GM18519 (cell line): ENCODE results near the gene TLR6.
"Not testable (repeated sequence)": the region's sequence is repeated elsewhere in the genome, so short reads cannot be mapped to it uniquely, and the experiment has no call there.

Source experiments
- ATAC-seq: cut with Tn5 transposase; IDR thresholded peaks from one replicate; pipeline ENCODE4 v1.9.1; 2021; ENCODE audit warnings: mild to moderate bottlenecking, moderate library complexity; ENCODE audit not compliant: unreplicated experiment, low FRiP score

TLR6 gene

DNA sequence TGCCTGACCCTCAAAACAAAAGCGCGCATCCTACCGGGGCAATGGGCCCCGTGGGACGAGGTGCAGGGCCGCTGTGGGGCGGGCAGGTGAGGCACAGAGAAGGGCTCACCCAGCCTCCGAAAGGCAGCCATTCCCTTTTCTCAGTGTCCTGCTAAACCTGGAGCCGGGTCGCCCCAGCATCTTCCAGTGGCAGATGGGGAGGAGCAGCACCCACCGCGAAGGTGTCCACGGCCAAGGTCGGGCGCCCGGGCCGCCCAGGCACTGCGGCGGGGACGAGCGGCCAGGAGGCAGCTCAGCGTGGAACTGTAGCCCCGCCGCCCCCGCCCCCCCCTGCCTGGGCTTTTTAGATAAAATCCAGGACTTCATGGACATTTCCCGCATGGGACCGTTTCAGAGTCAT, 32.9 kb downstream of the TLR6 start:
- ATAC-seq, result no peak

DNA sequence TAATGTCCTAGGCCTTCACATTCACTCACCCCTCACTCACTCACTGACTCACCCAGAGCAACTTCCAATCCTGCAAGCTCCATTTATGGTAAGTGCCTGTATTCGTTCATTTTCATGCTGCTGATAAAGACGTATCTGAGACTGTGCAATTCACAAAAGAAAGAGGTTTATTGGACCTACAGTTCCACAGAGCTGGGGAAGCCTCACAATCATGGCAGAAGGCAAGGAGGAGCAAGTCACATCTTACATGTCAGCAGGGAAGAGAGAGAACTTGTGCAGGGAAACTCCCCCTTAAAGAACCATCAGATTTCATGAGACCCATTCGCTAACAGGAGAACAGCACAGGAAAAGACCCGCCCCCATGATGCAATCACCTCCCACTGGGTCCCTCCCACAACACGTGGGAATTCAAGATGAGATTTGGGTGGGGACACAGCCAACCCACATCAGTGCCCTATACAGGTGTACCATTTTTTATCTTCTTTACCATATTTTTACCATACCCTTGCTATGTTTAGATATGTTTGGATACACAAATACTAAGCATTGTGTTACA, 33.8 kb downstream of the TLR6 start:
- ATAC-seq, result no peak

DNA sequence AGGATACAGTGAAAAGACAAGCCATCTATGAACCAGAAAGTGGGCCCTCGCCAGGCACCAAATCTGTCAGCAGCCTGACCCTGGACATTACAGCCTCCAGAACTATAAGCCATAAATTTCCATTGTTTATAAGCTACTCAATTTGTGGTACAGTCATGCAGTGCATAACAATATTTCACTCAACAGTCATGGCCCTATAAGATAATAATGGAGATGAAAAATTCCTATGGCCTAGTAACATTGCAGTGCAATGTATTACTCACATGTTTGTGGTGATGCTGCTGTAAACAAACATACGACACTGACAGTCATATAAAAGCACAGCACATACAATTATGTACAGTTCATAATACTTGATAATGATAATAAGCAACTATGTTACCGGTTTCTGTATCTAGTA, 34.9 kb downstream of the TLR6 start:
- no peak for ATAC-seq

DNA sequence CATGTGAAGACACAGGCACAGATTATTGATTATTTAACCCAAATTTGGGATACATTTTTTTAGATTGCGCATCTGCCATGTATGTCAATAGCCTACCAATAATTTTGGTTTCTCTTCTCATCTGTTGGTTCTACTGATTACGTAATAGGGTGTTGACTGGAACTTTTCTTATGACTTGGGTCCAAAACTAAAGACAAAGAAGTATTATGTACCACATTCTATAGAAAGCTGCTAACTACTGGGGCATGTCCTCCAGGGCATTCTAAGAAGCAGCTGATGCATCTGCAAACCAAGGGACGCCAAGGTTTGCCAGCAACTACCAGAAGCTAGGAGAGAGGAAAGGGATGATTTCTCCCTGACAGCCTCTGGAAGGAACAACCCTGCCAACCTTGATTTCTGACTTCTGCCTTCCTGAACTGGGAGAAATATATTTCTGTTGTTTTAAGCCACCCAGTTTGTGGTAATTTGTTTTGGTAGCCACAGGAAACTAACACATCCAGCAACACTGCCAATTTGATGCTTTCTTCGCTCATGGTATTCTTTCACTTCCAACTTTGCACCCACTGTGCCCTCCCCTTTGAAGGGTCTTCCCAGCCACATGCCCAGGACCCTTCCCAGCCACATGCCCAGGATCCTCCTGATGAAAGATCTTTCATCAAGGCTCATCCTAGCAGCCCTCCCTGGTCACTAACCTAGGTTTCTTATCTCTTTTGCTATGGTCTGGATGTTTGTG, 36.1 kb downstream of the TLR6 start:
- ATAC-seq, result peak; percentile 40

DNA sequence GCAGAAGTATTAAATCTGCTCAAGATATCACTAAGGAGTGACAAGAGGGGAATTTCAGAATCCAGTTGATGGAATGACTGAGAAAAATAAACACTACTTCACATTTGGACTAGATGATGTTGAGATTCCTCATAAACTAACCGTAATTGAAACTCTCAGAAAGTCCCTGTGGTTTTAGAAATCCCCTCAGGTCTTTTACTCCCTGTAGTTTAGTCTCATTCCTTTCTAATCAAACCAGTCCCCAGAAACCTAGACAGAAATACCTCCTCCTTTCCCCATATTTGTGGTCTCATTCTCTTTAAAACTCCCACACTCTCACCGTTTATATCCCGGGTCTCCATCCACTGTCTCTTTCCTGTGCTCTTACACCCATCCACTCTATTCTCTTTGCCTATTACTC, 37.0 kb downstream of the TLR6 start:
- ATAC-seq, result no peak

DNA sequence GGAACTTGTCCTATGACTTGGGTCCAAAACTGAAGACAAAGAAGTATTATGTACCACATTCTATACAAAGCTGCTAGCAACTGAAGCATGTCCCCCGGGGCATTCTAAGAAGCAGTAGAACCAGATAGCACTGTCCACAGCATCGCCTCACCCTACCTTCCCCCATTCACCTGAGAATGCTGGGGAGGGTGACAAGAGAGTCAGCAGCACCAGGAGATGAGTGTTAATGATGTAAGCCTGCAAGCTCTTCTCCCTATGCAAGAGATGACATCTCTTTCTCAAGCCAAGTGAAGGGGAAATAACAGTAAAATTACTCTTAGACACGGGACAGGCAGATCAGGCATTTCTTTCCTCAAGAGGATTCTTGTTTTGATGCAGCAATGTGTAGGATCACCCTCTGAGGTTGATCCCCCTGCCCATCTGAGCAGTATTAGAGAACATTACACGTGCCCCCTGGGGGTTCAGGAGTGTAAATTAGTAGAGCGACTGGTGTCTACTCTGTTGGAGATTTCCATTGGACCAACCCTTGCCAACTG, 38.1 kb downstream of the TLR6 start:
- peak; percentile 36 for ATAC-seq

DNA sequence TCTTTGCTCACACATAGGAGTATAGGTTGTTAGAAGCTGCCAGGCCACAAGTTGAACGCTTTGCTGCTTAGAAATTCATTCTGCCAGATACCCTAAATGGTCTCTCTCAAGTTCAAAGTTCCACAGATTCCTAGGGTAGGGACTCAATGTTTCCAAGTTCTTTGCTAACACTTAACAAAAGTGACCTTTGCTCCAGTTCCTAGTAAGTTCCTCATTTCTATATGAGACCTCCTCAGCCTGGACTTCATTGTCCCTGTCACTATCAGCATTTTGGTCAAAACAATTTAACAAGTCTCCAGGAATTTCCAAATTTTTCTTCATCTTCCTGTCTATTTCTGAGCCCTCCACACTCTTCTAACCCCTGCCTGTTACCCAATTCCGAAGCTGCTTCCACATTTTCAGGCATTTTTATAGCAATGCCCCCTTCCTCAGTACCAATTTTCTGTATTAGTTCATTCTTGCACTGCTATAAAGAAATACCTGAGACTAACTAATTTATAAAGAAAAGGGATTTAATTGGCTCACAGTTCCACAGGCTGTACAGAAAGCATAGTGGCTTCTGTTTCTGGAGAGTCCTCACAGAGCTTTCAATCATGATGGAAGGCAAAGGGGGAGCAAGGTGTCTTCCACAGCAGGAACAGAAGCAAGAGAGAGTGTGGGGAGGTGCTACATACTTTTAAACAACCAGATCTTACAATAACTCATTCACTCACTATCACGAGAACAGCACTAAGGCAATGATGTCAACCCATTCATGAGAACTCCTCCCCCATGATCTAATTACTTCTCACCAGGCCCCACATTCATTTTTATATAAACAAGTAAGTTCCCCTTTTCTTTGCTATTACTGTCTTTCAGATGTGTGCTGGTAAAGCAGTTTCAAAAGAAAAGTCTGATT, 40.5 kb downstream of the TLR6 start:
- no peak for ATAC-seq

DNA sequence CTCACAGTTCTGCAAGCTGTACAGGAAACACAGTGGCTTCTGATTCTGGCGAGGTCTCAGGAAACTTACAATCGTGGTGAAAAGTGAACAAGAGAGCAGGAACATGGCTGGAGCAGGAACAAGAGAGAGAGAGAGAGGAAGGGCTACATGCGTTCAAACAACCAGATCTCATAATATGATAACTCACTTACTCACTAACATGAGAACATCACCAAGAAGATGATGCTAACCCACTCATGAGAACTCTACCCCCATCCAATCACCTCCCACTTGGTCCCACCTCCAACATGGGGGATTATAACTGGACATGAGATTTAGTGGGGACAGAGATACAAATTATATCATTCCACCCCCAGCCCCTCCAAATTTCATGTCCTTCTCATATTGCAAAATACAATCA, 42.2 kb downstream of the TLR6 start:
- no peak for ATAC-seq

DNA sequence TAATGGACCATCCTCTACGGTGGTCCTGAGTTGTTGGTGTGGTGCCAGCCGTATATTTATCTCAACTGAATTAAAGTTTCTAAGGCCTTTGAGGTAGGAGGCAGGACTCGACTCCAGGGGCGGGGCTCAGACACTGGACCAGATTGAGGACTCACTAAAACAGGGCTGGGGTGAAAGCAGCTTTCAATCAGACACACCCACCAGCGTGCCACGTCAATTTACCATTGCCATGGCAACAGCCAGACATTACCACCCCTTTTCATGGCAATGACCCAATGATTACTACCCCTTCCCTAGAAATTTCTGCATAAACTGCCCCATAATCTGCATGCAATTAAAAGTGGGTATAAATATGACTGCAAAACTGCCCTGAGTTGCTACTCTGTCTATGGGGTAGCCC, 45.3 kb downstream of the TLR6 start:
- ATAC-seq, result no peak

DNA sequence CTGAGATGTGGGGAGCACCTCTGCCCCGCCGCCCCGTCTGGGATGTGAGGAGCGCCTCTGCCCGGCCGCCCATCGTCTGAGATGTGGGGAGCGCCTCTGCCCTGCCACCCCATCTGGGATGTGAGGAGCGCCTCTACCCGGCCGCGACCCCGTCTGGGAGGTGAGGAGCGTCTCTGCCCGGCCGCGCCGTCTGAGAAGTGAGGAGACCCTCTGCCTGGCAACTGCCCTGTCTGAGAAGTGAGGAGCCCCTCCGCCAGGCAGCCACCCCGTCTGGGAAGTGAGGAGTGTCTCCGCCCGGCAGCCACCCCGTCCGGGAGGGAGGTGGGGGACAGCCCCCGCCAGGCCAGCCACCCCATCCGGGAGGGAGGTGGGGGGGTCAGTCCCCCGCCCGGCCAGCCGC, 49.2 kb downstream of the TLR6 start:
- not testable (repeated sequence) for ATAC-seq

DNA sequence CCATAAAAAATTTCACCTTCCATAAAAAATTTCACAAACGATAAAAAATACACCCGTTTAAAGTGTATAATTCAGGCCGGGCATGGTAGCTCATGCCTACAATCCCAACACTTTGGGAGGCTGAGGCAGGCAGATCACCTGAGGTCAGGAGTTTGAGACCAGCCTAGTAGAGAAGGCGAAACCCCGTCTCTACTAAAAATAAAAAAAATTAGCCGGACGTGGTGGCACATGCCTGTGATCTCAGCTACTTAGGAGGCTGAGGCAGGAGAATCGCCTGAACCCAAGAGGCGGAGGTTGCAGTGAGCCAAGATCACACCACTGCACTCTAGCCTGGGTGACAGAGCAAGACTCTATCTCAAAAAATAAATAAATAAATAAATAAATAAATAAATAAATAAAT, 50.4 kb downstream of the TLR6 start:
- ATAC-seq, result not testable (repeated sequence)

DNA sequence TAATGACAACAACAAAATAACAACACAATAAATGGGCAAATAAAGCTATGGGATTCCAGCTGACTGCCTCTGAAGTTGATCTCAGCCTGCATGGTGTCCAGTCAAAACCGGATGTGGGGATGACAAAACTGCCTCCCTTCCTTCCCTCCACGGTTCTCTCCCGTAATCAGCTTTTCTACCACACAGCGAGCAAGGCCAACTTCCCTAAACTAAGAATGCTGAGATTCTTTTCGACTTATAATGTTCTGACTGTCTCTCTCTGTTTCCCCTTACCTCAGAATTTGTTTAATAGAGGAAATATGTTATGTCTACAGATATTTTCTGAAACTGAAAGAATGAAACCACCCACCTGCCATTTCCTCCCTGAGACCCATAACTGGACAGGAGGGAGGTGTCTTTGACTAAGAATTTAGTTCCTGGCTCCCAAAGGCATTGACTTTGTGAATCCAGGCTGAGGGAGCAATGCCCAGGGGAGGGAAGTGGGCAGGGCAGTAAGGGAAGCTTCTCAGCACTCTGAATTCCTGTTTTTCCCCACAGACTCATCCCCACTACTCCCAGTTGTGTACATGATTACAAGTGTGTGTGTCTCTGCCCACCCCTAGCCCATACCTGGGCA, 51.0 kb downstream of the TLR6 start:
- peak; percentile 69 for ATAC-seq

DNA sequence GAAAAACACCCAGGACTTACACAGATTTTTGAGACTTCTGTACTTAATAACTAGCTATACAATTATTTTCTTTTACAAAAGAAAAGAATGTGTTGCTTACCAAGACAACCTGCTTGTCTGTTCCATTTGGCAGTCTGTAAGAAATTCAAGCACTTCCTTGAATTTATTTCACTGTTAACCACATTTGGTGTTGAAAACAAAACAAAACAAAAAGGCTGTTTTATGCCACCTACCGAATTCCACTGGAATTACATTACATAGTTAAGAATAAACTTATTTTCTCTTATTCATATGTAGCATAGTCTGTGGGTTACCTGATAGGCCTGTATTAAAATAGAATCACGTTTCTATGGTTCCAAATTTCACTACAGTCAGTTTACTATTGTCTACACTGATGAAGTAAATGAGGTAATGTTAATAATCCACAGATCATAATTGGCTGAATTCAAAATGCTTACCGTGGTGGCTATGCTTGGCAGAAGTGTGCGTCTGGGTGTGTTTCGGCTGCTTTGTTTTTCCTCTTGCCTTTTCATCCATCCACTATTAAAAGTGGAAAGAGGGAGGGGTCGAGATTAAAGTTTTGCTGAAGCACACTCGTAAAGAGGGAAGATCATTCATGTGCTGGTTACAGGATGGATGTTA, 51.8 kb downstream of the TLR6 start, which contains the start of gene TLR1:
Gene TLR1 (minus strand): TSS at position 138 of the 642 bp plus-strand sequence. CDS start 5,960 bp downstream, outside the sequence.
- ATAC-seq, result peak; percentile 26

DNA sequence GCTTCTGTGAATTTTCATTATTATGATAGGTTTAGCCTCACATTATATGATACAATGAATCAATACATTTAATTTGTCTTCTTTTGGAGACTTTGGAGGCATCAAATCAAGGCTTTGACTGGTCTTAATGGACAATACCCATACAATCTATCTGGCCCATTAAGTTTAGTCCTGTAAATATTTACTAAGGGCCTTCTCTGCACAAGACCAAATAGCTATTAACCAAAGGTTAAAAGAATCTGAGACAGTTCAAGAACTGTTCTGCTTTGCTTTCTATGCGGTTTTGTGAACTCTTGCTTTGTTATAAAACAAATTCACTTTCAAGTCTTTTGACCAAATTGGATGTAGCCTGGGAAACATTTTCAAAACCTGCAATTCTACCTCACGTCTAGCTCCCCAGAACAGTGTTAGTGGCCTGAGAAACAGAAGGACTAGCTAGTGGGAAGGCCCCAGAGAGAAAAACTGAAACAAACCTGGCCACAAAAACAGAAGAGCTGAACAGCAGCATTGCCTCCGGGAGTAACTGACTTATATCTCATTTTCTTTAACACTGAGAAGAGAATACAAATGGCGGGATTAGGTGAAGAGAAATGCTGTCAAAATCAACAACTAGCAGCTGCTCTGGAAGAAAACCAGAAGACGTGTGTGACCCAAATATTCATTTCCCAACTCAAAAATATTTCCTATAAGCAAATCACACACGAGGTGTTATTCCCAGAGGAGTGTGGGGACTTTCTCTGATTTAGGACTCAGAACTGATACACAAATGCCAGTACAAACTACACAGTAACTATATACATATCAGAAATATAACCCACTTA, 52.6 kb downstream of the TLR6 start:
- ATAC-seq, result peak; percentile 35

DNA sequence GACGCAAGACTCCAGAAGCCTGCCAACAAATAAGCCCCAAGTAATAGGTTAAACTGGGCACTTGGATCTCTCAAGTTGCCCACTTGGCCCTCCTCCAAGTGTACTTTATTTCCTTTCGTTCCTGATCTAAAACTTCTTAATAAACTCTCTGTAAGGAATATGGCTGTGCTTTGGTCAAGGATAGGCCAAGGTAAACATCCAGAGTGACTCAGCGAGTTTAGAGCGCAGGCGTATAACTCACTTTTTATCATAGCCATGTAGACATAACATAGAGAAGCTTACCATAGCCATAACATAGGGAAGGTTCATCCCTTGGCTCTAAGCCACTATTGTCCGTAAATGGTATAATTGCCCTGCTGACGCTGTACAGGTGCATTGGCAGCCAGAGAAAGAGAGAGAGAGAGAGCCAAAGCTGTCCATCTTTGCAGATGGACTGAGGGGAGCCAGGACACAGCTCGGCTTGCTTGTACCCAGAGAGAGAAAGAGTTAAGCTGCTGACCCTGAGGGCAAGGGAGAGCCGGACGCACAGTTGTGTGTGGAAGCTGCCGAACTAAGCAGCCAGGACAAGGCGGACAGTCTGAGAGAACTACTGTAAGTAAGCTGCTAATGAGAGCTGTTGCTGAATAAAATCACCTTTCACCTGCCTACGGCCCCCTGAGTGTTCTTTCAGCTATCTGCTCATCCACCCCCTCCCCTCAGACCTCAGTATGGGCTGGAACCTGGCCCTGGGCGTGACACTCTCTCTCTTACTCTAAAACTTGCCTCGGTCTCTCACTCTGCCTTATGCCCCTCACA, 53.9 kb downstream of the TLR6 start:
- ATAC-seq, result no peak

DNA sequence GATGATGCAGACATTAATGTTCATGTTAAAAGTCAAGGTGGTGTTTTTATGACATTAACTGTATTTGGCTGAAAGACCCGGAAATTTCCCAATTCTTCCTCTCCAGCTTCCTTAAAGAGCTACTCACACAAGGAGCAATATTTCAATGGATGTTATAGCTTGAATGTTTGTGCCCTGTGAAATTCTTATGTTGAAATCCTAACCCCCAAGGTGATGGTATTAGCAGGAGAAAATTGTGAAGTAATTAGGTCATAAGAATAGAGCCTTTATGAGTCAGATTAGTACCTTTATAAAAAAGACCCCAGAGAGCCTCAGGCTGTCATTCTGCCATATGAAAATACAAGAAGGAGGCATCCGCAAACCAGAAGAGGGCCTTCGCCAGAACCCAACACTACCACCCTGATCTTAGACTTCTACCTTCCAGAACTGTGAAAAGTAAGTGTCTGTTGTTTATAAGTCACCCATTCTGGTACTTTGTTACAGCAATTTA, 55.6 kb downstream of the TLR6 start:
- no peak for ATAC-seq

DNA sequence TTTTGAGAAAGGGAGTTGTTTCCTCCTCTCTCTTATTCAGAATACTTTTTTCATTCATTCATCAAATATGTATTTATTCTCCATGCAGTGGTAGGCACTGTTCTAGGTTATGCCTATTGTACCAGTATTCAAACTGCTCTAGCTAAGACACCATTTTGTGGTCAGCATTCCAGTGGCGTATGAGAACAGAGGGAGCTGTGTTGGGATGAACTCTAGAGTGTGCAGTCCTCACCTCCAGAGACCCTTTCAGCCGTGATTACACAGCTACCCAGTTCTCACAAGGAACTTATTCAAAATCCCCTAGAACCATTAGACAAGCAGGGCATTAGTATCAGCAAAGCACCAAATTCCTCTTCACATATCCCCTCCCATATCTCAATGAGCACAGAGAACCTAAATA, 56.3 kb downstream of the TLR6 start:
- ATAC-seq, result no peak

DNA sequence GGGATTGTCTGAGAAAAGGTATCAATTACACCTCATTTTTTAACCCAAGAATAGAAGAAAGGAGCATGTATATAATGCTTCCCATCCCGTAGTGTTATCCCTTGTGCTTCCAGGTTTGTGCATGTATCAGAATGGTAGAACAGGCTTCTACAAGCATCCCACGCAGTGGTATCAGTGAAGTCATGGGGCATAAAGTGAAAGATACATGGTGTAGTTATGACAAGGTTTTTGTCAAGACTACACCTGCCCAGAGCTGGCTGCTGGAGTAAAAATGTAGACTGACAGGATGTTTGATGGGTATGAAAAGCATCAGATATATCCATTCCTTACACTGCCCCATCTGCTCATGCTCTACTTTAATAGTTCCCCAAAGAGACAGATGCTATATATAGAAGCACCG, 61.5 kb downstream of the TLR6 start:
- no peak for ATAC-seq
